Stimulated activated CD4-positive, alpha-beta T cell treated with anti-CD3 and anti-CD28 coated beads, Interleukin-15, amount 100 ng/mL, for 48 hours (primary cell): ENCODE data around the gene IFNG.
"Not testable (repeated sequence)": the region's sequence is repeated elsewhere in the genome, so short reads cannot be mapped to it uniquely, and the experiment has no call there.

Experiments
- DNase-seq, 2 donors: peaks; one replicate each; pipeline ENCODE4 v3.0.0-alpha.2; 2020; ENCODE audit warnings: low read depth in 2 of 2

The IFNG gene

DNA sequence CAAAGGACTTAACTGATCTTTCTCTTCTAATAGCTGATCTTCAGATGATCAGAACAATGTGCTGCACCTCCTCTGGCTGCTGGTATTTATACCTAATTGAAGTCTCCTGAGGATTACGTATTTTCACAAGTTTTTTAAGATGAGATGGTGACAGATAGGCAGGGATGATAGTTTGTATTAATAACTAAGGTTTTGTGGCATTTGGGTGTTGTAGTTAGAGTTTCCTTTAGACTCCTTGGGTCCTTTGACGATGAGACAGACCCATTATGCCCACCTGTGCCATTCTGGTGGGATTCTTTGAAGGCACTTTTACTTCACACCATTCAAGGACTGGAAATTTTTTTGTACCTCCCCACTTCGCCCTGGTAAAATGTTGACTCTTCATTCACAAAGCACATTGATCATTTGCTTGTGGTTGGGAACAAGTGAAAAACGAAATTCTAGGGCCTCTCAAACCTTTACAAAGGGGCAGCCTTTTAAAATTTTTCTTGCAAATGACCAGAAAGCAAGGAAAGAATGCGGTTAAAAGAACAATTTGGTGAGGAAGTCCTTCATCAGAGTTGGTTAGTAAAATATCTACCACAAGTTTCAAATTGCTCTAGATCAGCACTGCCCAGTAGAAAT, at the start of gene IFNG:
Gene IFNG (minus strand): TSS at position 60 of the 624 bp plus-strand sequence. CDS start 125 bp downstream, outside the sequence.
- DNase-seq, result no peak

DNA sequence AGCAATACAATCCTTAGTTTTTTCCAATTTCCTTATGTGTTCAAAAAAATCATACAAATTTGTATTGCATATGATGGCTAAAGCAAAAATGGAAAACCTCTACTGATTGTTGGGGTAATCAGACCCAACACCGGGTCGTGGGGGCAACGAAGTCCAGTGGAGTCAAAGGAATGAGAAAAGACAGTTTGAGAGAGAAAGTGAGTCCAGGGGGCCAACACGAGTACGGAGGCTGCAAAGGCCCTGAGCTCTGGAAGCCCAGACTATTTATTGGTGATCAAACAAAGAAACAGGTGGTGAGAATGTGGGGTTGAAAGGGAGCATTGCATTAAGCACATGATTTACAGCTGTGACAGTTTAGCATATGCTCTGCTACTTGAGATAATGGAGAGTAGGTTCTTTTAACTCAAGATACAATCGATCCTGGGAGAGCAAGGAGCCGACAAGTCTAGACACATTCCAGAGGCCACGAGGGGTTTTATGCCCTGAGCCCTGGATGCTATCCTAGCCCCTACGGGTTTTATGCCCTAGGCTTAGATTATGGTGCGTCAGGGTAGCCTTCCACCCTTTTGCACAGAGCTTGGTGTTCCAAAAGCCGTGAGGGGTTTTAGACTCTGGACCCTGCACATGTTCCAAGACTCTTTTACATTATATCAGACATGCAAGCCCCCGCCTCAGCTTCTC, 49.6 kb upstream of the IFNG start:
- not testable (repeated sequence) for DNase-seq

DNA sequence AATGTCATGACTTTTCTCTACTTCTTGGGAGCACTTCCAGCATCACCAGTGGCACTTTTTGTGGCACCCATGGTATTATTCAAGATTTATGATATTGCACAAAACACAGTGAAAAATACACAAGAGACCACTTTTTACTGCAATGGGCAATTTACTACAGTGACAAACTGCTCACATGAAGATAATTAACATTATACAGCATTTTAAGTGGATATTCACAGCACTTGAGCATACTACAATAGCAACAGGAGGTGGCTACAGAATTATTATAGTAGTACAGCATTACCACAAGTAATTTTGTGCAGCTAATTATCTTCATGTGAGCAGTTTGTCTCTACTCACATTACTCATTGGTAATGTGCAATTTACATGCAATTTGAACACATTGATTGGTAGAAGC, 47.7 kb upstream of the IFNG start:
- no peak for DNase-seq

DNA sequence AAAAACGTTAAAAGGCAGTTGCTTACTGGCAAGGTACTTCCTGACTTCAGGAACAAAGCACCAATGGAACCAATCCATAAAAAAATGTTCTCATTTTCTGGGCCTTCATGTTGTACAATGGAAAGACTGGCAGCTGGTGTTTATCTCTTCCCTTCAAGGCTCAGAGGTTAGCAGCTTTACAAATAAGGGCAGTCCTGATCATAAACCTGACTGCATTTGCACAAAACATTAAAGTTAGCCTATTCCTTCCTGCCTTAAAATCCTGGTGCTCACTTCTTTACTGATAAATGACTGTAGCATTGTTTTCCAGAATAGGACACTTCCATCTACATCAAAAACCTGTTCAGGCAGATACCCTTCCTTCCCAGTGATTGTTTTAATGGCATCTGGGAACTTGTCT, 46.9 kb upstream of the IFNG start:
- no peak for DNase-seq

DNA sequence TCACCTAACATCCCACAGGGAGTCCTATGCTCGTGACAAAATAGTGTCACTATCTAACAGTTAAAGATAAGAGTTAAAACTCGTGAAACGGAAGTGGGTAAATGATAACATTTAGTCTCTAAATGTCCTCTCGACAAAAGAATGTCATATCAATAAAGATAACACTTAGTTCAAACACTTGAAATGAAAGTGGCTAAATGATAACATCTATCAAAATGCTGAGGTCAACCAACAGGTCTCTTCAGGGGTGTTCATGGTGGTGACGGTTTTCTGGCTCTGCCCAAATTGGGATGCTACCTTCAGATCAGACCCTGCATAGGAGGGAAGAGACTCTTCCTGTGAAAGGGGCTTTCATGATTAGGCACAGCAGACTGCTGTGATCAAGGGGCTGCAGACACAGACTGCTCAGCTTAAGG, 43.9 kb upstream of the IFNG start:
- no peak for DNase-seq

DNA sequence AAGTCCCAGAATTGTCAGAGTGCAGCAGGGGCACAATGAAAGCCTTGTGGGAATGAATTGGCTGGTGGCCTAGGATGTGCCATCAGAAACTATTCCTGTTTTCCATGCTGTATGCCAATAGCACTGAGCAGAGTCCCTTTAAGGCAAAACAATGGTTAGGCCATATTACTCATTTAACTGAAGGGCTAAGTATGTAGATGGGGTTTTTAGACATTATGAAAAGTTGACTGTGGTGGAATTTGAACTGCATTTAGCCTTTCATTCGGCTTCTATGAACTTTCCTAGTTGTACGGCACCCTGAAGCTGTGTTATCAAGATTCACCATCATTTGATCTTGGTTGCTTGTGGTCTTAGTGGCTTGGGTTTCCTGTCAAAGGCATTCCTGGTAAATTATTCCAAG, 41.3 kb upstream of the IFNG start:
- no peak for DNase-seq

DNA sequence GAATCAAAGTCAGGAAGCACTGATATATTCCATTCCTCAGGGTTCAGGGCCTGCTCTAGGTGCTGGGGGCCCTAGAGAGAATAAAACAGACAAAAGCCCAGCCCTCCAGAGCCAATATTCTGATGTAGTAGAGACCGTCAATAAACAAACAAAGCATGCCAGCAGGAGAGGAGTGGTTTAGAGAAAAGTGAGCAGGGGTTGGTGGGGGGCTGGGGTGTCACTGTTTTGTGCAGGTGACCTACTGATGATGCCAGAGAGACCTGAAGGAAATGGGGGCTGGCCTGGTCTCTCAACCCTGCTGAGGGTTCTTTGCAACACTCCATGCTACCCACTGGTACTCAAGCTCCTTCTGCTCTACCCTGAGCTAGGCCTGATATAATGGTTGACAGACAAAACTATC, 39.6 kb upstream of the IFNG start:
- no peak for DNase-seq

DNA sequence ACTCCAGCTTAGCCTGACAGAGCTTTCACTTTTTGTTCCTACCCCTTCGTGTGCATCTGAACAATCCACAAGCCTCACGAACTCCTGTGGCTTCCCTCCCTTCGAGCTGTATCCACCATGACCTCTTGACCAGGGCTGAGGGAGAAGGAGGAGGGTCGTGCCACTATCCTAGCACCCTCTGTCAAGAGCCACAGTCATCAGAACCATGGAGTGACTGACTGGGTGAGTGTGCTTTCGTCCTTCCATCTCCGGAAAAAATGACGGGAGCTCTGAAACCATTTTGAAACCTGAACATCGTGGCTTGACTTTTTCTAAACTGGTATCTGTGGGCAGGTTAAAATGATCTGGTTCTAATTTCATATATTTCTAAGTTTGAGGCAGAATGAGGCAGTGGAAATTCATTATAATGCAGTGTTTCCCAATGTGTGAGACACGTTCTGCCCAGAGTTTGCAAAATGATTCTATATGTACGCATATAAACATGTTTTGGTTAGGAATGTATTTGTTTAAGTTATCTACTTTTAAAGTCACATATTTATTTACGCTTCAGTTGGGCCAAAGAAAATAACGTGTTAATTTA, 39.1 kb upstream of the IFNG start:
- DNase-seq, result no peak

- no peak for DNase-seq
These were observed 30.8 kb upstream of the IFNG start for GRCh38 chr12:68190301-68190700.

GRCh38 chr12:68189821-68190242, 30.3 kb upstream of the IFNG start:
- peak in 1 of 2 donors; percentile 22 for DNase-seq

DNA sequence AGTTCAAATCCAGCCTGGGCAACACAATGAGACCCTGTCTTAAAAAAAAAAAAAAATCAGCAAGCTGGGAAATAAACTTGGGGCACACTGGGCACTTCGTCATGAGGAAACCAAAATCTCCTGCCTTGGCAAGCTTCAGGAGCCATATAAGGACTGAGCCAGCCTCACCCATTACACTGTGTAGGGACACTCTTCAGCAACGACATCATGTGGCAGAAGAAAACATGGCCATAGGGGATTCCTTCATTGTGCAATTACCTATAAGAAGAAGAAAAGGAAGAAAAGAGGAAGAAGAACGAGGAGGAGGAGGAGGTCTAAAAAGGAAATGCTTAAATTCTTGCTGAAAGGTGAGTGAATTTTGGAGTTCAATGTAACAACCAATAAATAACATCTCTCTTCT, 26.1 kb upstream of the IFNG start:
- no peak for DNase-seq

DNA sequence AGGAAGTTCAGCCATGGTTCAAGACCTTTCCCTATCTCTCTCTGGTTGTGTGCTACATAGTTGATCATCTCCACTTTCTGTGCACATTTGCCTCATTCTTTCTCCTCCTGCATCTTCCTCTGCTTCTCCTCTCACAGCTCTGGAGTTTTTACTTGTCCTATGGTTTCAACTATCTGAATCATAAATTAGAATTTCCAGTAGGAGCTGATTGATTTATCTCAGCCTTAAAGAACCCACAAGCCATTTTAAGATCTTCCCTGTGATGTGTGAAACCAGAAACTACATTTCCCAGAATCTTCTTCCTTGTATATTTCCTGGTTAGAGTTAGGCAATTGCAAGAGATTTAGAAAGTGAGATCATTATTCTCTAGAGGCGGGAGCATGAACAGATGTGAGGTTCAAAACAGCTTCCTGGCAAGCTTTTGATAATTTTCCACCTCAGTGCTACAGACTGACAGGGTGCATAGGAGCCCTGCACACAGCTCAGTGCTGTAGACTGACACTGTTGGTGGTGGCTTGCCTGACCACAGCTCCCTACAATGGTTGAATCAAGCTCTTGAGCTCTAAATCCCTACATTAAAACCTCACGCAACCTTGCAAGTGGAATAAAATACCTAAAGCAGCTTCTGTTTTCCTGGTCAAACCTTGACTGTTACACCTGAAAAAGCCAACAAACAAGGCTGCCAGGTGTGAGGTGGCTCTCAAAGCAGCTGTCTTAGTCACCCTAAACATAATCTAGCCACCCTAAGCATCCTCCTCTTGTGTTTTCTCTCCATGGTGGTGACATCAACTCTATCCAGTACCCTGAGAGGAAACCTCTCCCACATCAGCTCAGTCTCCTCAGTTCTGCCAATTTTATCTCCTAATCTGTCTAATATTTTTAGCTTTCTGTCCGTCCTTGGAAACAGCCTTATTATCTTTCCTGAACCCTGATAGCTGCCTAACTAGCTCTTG, 21.5 kb upstream of the IFNG start:
- peak in 1 of 2 donors; percentile 31 for DNase-seq

GRCh38 chr12:68178774-68179439, 19.4 kb upstream of the IFNG start:
- no peak for DNase-seq

DNA sequence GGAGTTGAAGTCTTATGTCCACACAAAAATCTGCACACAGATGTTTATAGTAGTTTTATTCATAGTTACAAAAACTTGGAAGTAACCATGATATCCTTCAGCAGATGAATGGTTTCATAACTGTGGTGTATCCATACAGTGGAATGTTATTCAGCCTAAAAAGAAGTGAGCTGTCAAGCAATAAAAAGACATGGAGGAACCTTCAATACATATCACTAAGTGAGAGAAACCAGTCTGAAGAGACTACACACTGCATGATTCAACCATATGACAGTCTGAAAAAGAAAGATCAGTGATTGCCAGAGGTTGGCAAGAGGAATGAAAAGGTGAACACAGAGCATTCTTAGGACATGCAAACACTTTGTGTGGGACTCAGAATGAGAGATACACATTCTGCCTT, 18.6 kb upstream of the IFNG start:
- no peak for DNase-seq

- no peak for DNase-seq
These were observed 18.0 kb upstream of the IFNG start for GRCh38 chr12:68177562-68177961.

DNA sequence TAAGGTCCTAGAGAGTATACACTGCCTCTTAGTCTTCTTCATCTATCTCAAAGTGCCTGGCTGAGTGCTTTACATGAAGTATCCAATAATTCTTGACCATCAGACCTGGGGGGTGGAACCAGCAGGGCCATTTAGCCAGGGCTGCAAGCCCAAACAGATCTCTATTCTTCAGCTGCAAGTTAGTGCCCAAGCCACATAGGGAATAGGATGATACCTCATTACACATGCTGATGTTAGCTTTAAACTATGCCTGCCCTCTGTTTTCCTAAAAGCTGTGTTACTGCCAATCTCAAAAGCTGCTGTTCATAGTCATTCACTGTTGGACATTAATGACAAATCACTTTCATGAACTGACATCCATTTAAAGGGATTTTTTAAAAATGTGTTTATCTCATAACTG, 16.7 kb upstream of the IFNG start:
- DNase-seq, result no peak

- DNase-seq, result peak in 1 of 2 donors; percentile 38
These were observed 16.1 kb upstream of the IFNG start for GRCh38 chr12:68175557-68176061.

DNA sequence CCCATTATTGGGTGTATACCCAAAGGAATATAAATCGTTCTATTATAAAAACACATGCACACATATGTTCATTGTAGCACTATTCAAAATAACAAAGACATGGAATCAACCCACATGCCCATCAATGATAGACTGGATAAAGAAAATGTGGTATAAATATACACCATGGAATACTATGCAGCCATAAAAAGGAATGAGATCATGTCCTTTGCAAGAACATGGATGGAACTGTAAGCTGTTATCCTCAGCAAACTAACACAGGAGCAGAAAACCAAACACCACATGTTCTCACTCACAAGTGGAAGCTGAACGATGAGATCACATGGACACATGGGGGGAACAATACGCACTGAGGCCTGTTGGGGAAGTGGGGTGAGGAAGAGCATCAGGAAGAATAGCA, 15.2 kb upstream of the IFNG start:
- not testable (repeated sequence) for DNase-seq

DNA sequence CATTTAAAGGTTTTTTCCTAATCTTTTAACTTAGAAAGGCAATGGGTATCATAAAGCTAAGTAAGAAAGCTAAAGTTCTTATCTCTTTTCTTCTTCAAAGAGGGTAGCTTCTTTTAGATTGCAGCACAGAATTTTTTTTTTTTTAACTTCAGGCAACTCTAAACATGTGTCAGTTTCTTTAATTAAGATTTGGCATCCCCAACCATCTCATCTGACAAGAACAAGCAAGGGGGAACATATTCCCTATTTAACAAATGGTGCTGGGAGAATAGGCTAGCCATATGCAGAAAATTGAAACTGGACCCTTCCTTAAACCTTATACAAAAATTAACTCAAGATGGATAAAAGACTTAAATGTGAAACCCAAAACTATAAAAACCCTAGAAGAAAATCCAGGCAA, 14.3 kb upstream of the IFNG start:
- no peak for DNase-seq

DNA sequence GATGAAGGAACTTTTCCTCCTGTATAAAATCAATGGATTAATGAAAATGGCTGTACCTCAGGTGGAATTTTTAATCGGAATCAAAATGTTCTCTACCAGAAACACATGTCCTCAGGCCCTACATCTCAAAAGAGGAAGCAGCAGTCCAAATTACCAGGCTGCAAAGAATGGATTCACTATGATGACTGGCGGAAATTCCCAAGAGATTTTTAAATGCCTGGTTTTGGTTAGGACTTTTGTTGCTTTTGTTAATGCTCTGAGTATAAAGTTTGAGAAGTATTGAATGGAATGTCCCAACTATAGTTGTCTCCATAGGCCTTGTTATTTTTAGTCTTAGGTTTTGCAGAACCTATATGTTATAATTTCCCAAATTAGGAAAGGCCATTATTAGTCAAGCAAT, 11.2 kb upstream of the IFNG start:
- DNase-seq, result no peak

DNA sequence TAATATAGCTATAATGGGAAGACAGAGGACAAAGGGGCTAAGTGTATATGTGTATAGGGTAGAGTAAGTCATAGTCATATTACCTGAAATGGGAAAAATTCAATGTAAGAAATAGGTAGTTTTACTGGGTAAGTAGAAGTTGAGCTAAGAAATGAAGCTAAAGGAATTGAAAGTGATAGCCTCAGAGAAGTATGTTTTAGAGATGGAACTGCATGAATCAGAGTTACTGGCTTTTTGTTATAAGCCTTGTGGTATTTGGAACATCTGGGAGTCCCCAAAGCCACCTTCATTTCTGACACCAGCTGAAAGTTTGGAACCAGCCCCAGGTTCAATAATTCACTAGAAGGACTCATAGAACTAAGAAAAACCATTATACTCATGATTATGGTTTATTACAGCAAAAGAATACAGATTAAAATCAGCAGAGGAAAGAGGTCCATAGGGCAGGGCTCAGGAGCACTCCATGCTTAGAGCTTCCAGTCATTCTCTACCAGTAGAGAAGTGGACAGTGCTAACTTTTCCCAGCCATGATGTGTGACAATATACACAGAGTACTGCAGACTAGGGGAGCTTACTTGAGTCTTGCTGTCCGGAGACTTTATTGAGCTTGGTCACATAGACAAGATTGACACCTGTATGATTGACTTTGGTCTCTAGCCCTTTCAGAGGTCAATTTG, 9.8 kb upstream of the IFNG start:
- DNase-seq, result no peak
